Measurements from ENCODE around the gene SYT5.
"Not testable (repeated sequence)": the region's sequence is repeated elsewhere in the genome, so short reads cannot be mapped to it uniquely, and the experiment has no call there.

The SYT5 gene

GRCh38 chr19:55157064-55157908 lies 22.8 kb downstream of the SYT5 start, which contains the start of gene TNNI3:
TNNI3 (minus strand) TSS chr19:55157732; CDS start chr19:55157589, 143 bp downstream.
- H3K79me1 ChIP-seq (ENCODE audit: low read length) = no peaks in the 10 kb centered on the region
- peaks cover 6% of the 10 kb centered on the region for H3K27me3 ChIP-seq (ENCODE audit: insufficient read depth, low read length, poor library complexity)
- H3K4ac ChIP-seq (ENCODE audit: low read depth, low read length) = no peak within 1 kb of the TSS
- no peak within 1 kb of the TSS for H3K4me3 ChIP-seq (ENCODE audit: low read length)
- H3K4me2 ChIP-seq (ENCODE audit: low read length) = peak within 1 kb of the TSS; percentile 14
- peak within 1 kb of the TSS; percentile 56 for H3K56ac ChIP-seq (ENCODE audit: low read length)
- H3K23ac ChIP-seq (ENCODE audit: low read length) = peak within 1 kb of the TSS; percentile 57
- no peak within 1 kb of the TSS for H3K27ac ChIP-seq (ENCODE audit: low read depth, low read length)
- H3K79me2 ChIP-seq (ENCODE audit: control insufficient read depth, insufficient read depth, low read length) = no peaks in the 10 kb centered on the region
- no peak within 1 kb of the TSS for H3K18ac ChIP-seq (ENCODE audit: low read length)
- no peak within 1 kb of the TSS for H2BK15ac ChIP-seq (replicated peaks; ENCODE audit: low read depth)
- H4K8ac ChIP-seq (ENCODE audit: low read depth, low read length) = no peak within 1 kb of the TSS
- no peak within 1 kb of the TSS for H3K9ac ChIP-seq (ENCODE audit: low read length)
- no peak within 1 kb of the TSS for H4K5ac ChIP-seq (ENCODE audit: low read length)
- H3K4me1 ChIP-seq (ENCODE audit: control insufficient read depth, low read depth, low read length) = no peaks in the 10 kb centered on the region
- WGBS (ENCODE audit: extremely low coverage, insufficient coverage, low lambda C conversion rate) = no CpG with 5 or more reads among the region's 39 CpGs
- no peak within 1 kb of the TSS for H2BK5ac ChIP-seq (ENCODE audit: low read length)
- no peak within 1 kb of the TSS for H2AK5ac ChIP-seq (ENCODE audit: low read length)
- no peak for DNase-seq
- no peaks in the 10 kb centered on the region for H3K36me3 ChIP-seq (ENCODE audit: control insufficient read depth, insufficient read depth, low read length)
- H2BK120ac ChIP-seq (ENCODE audit: low read depth, low read length) = no peak within 1 kb of the TSS

- Histone ChIP-seq H4K8ac (ENCODE audit: low read depth, low read length) (no peak overlapping the region), H3K79me1 (ENCODE audit: low read length) (no peaks in the 10 kb centered on the region), H3K27ac (ENCODE audit: low read depth, low read length) (no peak overlapping the region), H2AK5ac (ENCODE audit: low read length) (no peak overlapping the region), H3K4me3 (ENCODE audit: low read length) (peak overlapping the region; percentile 26), H3K56ac (ENCODE audit: low read length) (peak overlapping the region; percentile 81), H2BK120ac (ENCODE audit: low read depth, low read length) (no peak overlapping the region), H3K4me2 (ENCODE audit: low read length) (peak overlapping the region; percentile 67), H2BK15ac (replicated peaks; ENCODE audit: low read depth) (no peak overlapping the region), H3K79me2 (ENCODE audit: control insufficient read depth, insufficient read depth, low read length) (no peaks in the 10 kb centered on the region), H3K4ac (ENCODE audit: low read depth, low read length) (no peak overlapping the region), H3K18ac (ENCODE audit: low read length) (no peak overlapping the region), H3K27me3 (ENCODE audit: insufficient read depth, low read length, poor library complexity) (no peaks in the 10 kb centered on the region), H3K4me1 (ENCODE audit: control insufficient read depth, low read depth, low read length) (no peaks in the 10 kb centered on the region), H3K23ac (ENCODE audit: low read length) (peak overlapping the region; percentile 57), H3K9ac (ENCODE audit: low read length) (peak overlapping the region; percentile 63), H3K36me3 (ENCODE audit: control insufficient read depth, insufficient read depth, low read length) (no peaks in the 10 kb centered on the region), H4K5ac (ENCODE audit: low read length) (no peak overlapping the region), H2BK5ac (ENCODE audit: low read length) (no peak overlapping the region)
- no CpG with 5 or more reads among the region's 52 CpGs for WGBS (ENCODE audit: extremely low coverage, insufficient coverage, low lambda C conversion rate)
- peak; percentile 91 for DNase-seq
These were observed 23.7 kb downstream of the SYT5 start for GRCh38 chr19:55156202-55157063.

GRCh38 chr19:55155784-55156183 lies 24.3 kb downstream of the SYT5 start:
- Histone ChIP-seq H3K4me2 (ENCODE audit: low read length) (peak overlapping the region; percentile 67), H3K9ac (ENCODE audit: low read length) (peak overlapping the region; percentile 63), H3K56ac (ENCODE audit: low read length) (peak overlapping the region; percentile 81)
- not testable (repeated sequence) for H3K4me3 ChIP-seq (ENCODE audit: low read length); DNase-seq; H3K79me2 ChIP-seq (ENCODE audit: control insufficient read depth, insufficient read depth, low read length); H3K18ac ChIP-seq (ENCODE audit: low read length); H3K4me1 ChIP-seq (ENCODE audit: control insufficient read depth, low read depth, low read length); H3K23ac ChIP-seq (ENCODE audit: low read length); H4K5ac ChIP-seq (ENCODE audit: low read length); H3K27me3 ChIP-seq (ENCODE audit: insufficient read depth, low read length, poor library complexity); H2BK15ac ChIP-seq (replicated peaks; ENCODE audit: low read depth); H2BK5ac ChIP-seq (ENCODE audit: low read length); H2BK120ac ChIP-seq (ENCODE audit: low read depth, low read length); H3K36me3 ChIP-seq (ENCODE audit: control insufficient read depth, insufficient read depth, low read length); H2AK5ac ChIP-seq (ENCODE audit: low read length); H4K8ac ChIP-seq (ENCODE audit: low read depth, low read length); H3K27ac ChIP-seq (ENCODE audit: low read depth, low read length); H3K79me1 ChIP-seq (ENCODE audit: low read length); H3K4ac ChIP-seq (ENCODE audit: low read depth, low read length)
- no CpG with 5 or more reads among the region's 5 CpGs for WGBS (ENCODE audit: extremely low coverage, insufficient coverage, low lambda C conversion rate)

- H2BK5ac ChIP-seq (ENCODE audit: low read length) = no peak overlapping the region
- no peak overlapping the region for H2BK120ac ChIP-seq (ENCODE audit: low read depth, low read length)
- no peak overlapping the region for H4K8ac ChIP-seq (ENCODE audit: low read depth, low read length)
These were observed 26.3 kb downstream of the SYT5 start for GRCh38 chr19:55153652-55154264.

GRCh38 chr19:55152017-55152416 lies 28.1 kb downstream of the SYT5 start:
- no peak overlapping the region for H3K56ac ChIP-seq (ENCODE audit: low read length)
- H3K27ac ChIP-seq (ENCODE audit: low read depth, low read length) = no peak overlapping the region
- no peaks in the 10 kb centered on the region for H3K79me1 ChIP-seq (ENCODE audit: low read length)
- no peaks in the 10 kb centered on the region for H3K4me1 ChIP-seq (ENCODE audit: control insufficient read depth, low read depth, low read length)
- no peak overlapping the region for H3K18ac ChIP-seq (ENCODE audit: low read length)
- no peaks in the 10 kb centered on the region for H3K79me2 ChIP-seq (ENCODE audit: control insufficient read depth, insufficient read depth, low read length)
- H2BK120ac ChIP-seq (ENCODE audit: low read depth, low read length) = no peak overlapping the region
- H3K27me3 ChIP-seq (ENCODE audit: insufficient read depth, low read length, poor library complexity) = no peaks in the 10 kb centered on the region
- no peak overlapping the region for H3K9ac ChIP-seq (ENCODE audit: low read length)
- H2AK5ac ChIP-seq (ENCODE audit: low read length) = no peak overlapping the region
- no peak overlapping the region for H4K8ac ChIP-seq (ENCODE audit: low read depth, low read length)
- no peak overlapping the region for H3K4me2 ChIP-seq (ENCODE audit: low read length)
- H3K36me3 ChIP-seq (ENCODE audit: control insufficient read depth, insufficient read depth, low read length) = no peaks in the 10 kb centered on the region
- H3K23ac ChIP-seq (ENCODE audit: low read length) = no peak overlapping the region
- no peak overlapping the region for H2BK15ac ChIP-seq (replicated peaks; ENCODE audit: low read depth)
- no peak for DNase-seq
- H2BK5ac ChIP-seq (ENCODE audit: low read length) = no peak overlapping the region
- H3K4ac ChIP-seq (ENCODE audit: low read depth, low read length) = no peak overlapping the region
- no peak overlapping the region for H4K5ac ChIP-seq (ENCODE audit: low read length)
- no peak overlapping the region for H3K4me3 ChIP-seq (ENCODE audit: low read length)

More at GRCh38 chr19:55153652-55154264, 26.3 kb downstream of the SYT5 start:
- WGBS (ENCODE audit: extremely low coverage, insufficient coverage, low lambda C conversion rate) = no CpG with 5 or more reads among the region's 12 CpGs
- H3K27ac ChIP-seq (ENCODE audit: low read depth, low read length) = no peak overlapping the region
- no peaks in the 10 kb centered on the region for H3K79me2 ChIP-seq (ENCODE audit: control insufficient read depth, insufficient read depth, low read length)
- no peaks in the 10 kb centered on the region for H3K79me1 ChIP-seq (ENCODE audit: low read length)
- no peaks in the 10 kb centered on the region for H3K27me3 ChIP-seq (ENCODE audit: insufficient read depth, low read length, poor library complexity)
- no peak overlapping the region for H3K4ac ChIP-seq (ENCODE audit: low read depth, low read length)
- no peak overlapping the region for H3K56ac ChIP-seq (ENCODE audit: low read length)
- no peak overlapping the region for H2AK5ac ChIP-seq (ENCODE audit: low read length)
- no peaks in the 10 kb centered on the region for H3K4me1 ChIP-seq (ENCODE audit: control insufficient read depth, low read depth, low read length)
- no peaks in the 10 kb centered on the region for H3K36me3 ChIP-seq (ENCODE audit: control insufficient read depth, insufficient read depth, low read length)
- no peak for DNase-seq
- no peak overlapping the region for H3K4me2 ChIP-seq (ENCODE audit: low read length)
- no peak overlapping the region for H3K9ac ChIP-seq (ENCODE audit: low read length)
- H4K5ac ChIP-seq (ENCODE audit: low read length) = no peak overlapping the region
- H3K23ac ChIP-seq (ENCODE audit: low read length) = no peak overlapping the region
- no peak overlapping the region for H3K18ac ChIP-seq (ENCODE audit: low read length)
- no peak overlapping the region for H2BK15ac ChIP-seq (replicated peaks; ENCODE audit: low read depth)
- H3K4me3 ChIP-seq (ENCODE audit: low read length) = no peak overlapping the region

All from mesendoderm (in vitro differentiated cells).